ENCODE data around the gene CPT1A.

Gene CPT1A

DNA sequence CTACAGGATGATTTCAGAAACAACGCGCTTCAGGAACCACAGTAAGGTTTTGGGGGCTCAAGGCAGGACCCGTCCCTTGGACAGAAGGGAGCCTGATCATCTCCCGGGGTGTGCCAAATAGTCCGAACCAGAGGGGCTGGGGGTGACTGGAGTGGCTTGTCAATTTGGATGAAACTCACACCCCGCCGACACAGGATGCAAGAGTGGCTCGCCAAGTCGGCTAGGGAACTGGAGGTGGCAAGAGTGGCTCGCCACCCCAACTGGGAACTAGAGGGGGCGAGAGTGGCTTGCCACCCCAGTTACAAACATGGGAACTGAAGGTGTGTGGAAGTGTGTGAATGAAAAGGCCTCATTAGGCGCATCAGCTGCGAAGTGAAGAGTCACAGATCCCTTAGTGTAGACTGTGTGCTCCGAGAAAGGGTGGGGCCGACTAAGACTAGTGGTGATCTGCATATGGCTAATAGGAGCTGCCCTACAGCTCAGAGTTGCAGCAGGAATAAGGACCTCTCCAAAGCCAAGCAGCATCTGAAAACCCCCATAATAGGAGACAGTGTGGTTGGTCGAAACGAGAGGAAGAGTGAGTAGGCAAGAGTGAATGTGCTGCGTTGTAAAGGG lies 26.6 kb upstream of the CPT1A start:
- Histone ChIP-seq H2AFZ (ENCODE audit: low read depth, low read length, severe bottlenecking) (no peak overlapping the region), H3K36me3 (ENCODE audit: low read length) (no peaks in the 10 kb centered on the region), H3K9me3 (ENCODE audit: insufficient read depth, low read length) (peaks cover 4% of the 10 kb centered on the region; the same call in 1 of the 2 replicates), H3K4me2 (ENCODE audit: low read depth, low read length, poor library complexity, severe bottlenecking) (no peak overlapping the region), H3K79me2 (ENCODE audit: insufficient read depth, low read length) (no peaks in the 10 kb centered on the region), H3F3A (ENCODE audit: insufficient read depth) (no peaks in the 10 kb centered on the region), H3K9ac (ENCODE audit: low read length) (no peak overlapping the region), H3K27me3 (ENCODE audit: low read length) (no peaks in the 10 kb centered on the region), H4K20me1 (ENCODE audit: low read depth, low read length) (no peaks in the 10 kb centered on the region), H3K9me2 (replicated peaks; ENCODE audit: insufficient read depth, low read length) (no peaks in the 10 kb centered on the region), H3K4me3 (ENCODE audit: insufficient read depth, low read length, poor library complexity, severe bottlenecking) (no peak overlapping the region), H3K27ac (ENCODE audit: low read depth, low read length) (no peak overlapping the region)
- TF ChIP-seq, protein P1, sequence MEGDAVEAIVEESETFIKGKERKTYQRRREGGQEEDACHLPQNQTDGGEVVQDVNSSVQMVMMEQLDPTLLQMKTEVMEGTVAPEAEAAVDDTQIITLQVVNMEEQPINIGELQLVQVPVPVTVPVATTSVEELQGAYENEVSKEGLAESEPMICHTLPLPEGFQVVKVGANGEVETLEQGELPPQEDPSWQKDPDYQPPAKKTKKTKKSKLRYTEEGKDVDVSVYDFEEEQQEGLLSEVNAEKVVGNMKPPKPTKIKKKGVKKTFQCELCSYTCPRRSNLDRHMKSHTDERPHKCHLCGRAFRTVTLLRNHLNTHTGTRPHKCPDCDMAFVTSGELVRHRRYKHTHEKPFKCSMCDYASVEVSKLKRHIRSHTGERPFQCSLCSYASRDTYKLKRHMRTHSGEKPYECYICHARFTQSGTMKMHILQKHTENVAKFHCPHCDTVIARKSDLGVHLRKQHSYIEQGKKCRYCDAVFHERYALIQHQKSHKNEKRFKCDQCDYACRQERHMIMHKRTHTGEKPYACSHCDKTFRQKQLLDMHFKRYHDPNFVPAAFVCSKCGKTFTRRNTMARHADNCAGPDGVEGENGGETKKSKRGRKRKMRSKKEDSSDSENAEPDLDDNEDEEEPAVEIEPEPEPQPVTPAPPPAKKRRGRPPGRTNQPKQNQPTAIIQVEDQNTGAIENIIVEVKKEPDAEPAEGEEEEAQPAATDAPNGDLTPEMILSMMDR (IDR thresholded peaks at IDR 0.05; ENCODE audit: insufficient read depth, low read length, poor library complexity, severe bottlenecking) = no peak
- TF ChIP-seq EZH2phosphoT487 (conservative IDR thresholded peaks at IDR 0.05; ENCODE audit: low read length) = no peak

DNA sequence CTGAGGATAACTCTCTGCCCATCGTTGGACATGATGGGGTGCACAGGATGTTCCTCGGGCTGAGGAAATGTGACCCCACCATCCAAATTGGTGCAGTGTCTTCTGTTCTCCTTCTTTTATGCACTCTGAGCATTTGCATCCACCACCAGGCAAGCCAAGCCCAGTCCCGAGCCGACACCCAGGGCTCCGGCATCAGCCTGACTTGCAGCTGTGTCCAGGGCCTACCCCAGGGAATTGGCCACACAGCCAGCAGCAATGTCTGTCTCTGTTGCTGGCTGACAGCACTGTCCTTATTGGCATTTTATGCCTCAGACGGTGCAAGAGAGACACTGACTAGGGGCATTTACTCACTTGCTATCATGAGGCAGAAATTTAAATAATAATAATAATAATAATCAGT lies 25.4 kb upstream of the CPT1A start:
- peaks cover 4% of the 10 kb centered on the region; the same call in 1 of the 2 replicates for H3K9me3 ChIP-seq (ENCODE audit: insufficient read depth, low read length)
- H3F3A ChIP-seq (ENCODE audit: insufficient read depth) = no peaks in the 10 kb centered on the region
- H3K4me2 ChIP-seq (ENCODE audit: low read depth, low read length, poor library complexity, severe bottlenecking) = no peak overlapping the region
- no peak overlapping the region for H2AFZ ChIP-seq (ENCODE audit: low read depth, low read length, severe bottlenecking)
- no peak for TF ChIP-seq EZH2phosphoT487 (conservative IDR thresholded peaks at IDR 0.05; ENCODE audit: low read length)
- TF ChIP-seq, protein P1 (IDR thresholded peaks at IDR 0.05; ENCODE audit: insufficient read depth, low read length, poor library complexity, severe bottlenecking) = no peak
- H3K27ac ChIP-seq (ENCODE audit: low read depth, low read length) = no peak overlapping the region
- H3K27me3 ChIP-seq (ENCODE audit: low read length) = no peaks in the 10 kb centered on the region
- H3K36me3 ChIP-seq (ENCODE audit: low read length) = no peaks in the 10 kb centered on the region
- H3K4me3 ChIP-seq (ENCODE audit: insufficient read depth, low read length, poor library complexity, severe bottlenecking) = no peak overlapping the region
- no peaks in the 10 kb centered on the region for H3K9me2 ChIP-seq (replicated peaks; ENCODE audit: insufficient read depth, low read length)
- no peaks in the 10 kb centered on the region for H4K20me1 ChIP-seq (ENCODE audit: low read depth, low read length)
- no peak overlapping the region for H3K9ac ChIP-seq (ENCODE audit: low read length)
- no peaks in the 10 kb centered on the region for H3K79me2 ChIP-seq (ENCODE audit: insufficient read depth, low read length)

DNA sequence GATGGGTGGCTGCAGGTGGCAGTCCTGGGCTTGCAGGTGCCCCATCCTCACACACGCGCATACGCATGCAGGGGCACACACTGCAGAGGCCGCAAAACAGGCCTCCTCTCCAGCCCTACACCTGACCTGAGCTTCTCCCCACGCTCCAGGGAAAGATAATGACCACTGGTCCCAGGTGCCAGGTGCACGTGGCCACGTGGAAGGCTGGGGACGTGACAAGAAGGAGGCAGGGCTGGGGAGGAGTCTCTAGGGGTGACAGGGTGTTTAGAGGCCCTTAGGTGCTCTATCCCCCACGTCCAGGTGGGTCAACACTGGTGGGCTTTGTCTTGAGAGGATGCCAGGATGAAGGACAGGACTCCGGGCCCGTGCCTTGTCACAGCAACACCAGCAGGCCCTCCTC lies 23.5 kb upstream of the CPT1A start:
- no peak for TF ChIP-seq EZH2phosphoT487 (conservative IDR thresholded peaks at IDR 0.05; ENCODE audit: low read length)
- TF ChIP-seq, protein P1 (IDR thresholded peaks at IDR 0.05; ENCODE audit: insufficient read depth, low read length, poor library complexity, severe bottlenecking) = no peak
- Histone ChIP-seq H3K27ac (ENCODE audit: low read depth, low read length) (no peak overlapping the region), H3K9me2 (replicated peaks; ENCODE audit: insufficient read depth, low read length) (no peaks in the 10 kb centered on the region), H3K79me2 (ENCODE audit: insufficient read depth, low read length) (no peaks in the 10 kb centered on the region), H3K27me3 (ENCODE audit: low read length) (no peaks in the 10 kb centered on the region), H2AFZ (ENCODE audit: low read depth, low read length, severe bottlenecking) (no peak overlapping the region), H3K4me3 (ENCODE audit: insufficient read depth, low read length, poor library complexity, severe bottlenecking) (no peak overlapping the region), H3F3A (ENCODE audit: insufficient read depth) (no peaks in the 10 kb centered on the region), H3K36me3 (ENCODE audit: low read length) (no peaks in the 10 kb centered on the region), H3K9me3 (ENCODE audit: insufficient read depth, low read length) (peaks cover 4% of the 10 kb centered on the region; the same call in 1 of the 2 replicates), H3K9ac (ENCODE audit: low read length) (no peak overlapping the region), H4K20me1 (ENCODE audit: low read depth, low read length) (no peaks in the 10 kb centered on the region), H3K4me2 (ENCODE audit: low read depth, low read length, poor library complexity, severe bottlenecking) (no peak overlapping the region)
